Lower leg skin (tissue), 3 donors: ENCODE measurements around the gene SCMH1.

ENCODE experiments used
- CTCF ChIP-seq, 3 donors: fragments of 450-650 bp; IDR thresholded peaks; one replicate each; pipeline ENCODE4 v1.5.1; 2016; ENCODE audit warnings: antibody characterized with exemption in 3 of 3, mild to moderate bottlenecking in 3 of 3, moderate library complexity in 2 of 3
- POLR2A ChIP-seq, 2 donors: fragments of 450-650 bp; IDR thresholded peaks; one replicate each; pipeline ENCODE4 v1.6.1; 2016 to 2017; ENCODE audit warnings: antibody characterized with exemption in 2 of 2, mild to moderate bottlenecking in 1 of 2, moderate library complexity in 1 of 2

- no peak for TF ChIP-seq CTCF (IDR thresholded peaks at IDR 0.05)
- TF ChIP-seq POLR2A (IDR thresholded peaks at IDR 0.05), result no peak
These were observed 83.1 kb downstream of the SCMH1 start for GRCh38 chr1:41158966-41159365.
